ENCODE data around the gene CELA2A.

The CELA2A gene

GRCh38 chr1:15441247-15441646, 15.3 kb upstream of the CELA2A start:
- no peak for TF ChIP-seq CTCF (IDR thresholded peaks at IDR 0.05; ENCODE audit: extremely low read depth, missing control alignments)
- DNase-seq (ENCODE audit: low spot score): no peak

- TF ChIP-seq CTCF (IDR thresholded peaks at IDR 0.05; ENCODE audit: extremely low read depth, missing control alignments): no peak
- no peak for DNase-seq (ENCODE audit: low spot score)
These were observed 14.4 kb upstream of the CELA2A start for GRCh38 chr1:15442119-15442518.

- DNase-seq (ENCODE audit: low spot score): no peak
- TF ChIP-seq CTCF (IDR thresholded peaks at IDR 0.05; ENCODE audit: extremely low read depth, missing control alignments): no peak
These were observed 13.8 kb upstream of the CELA2A start for GRCh38 chr1:15442759-15443158.

- no peak for DNase-seq (ENCODE audit: low spot score)
- TF ChIP-seq CTCF (IDR thresholded peaks at IDR 0.05; ENCODE audit: extremely low read depth, missing control alignments): no peak
These were observed 13.3 kb upstream of the CELA2A start for GRCh38 chr1:15443281-15443680.

- no peak for DNase-seq (ENCODE audit: low spot score)
- no peak for TF ChIP-seq CTCF (IDR thresholded peaks at IDR 0.05; ENCODE audit: extremely low read depth, missing control alignments)
These were observed 11.8 kb upstream of the CELA2A start for GRCh38 chr1:15444468-15445389.

GRCh38 chr1:15445390-15446122, 11.0 kb upstream of the CELA2A start:
- no peak for TF ChIP-seq CTCF (IDR thresholded peaks at IDR 0.05; ENCODE audit: extremely low read depth, missing control alignments)
- no peak for DNase-seq (ENCODE audit: low spot score)

GRCh38 chr1:15446212-15446611, 10.3 kb upstream of the CELA2A start:
- no peak for TF ChIP-seq CTCF (IDR thresholded peaks at IDR 0.05; ENCODE audit: extremely low read depth, missing control alignments)

More at GRCh38 chr1:15446212-15446611, 10.3 kb upstream of the CELA2A start:
- DNase-seq (ENCODE audit: low spot score): no peak

Data from GM20000 (cell line).